ENCODE results near the gene LMTK3. TPM values are rescaled to one million over a fixed set of nuclear protein-coding genes. Genes with fewer than 3 reads are reported as not detected.
A peak's percentile ranks its signal among the peaks of the same experiment; 100 is the strongest.

The LMTK3 gene
- total RNA-seq, 1 donor from 2014 or later = 21.3 TPM

GRCh38 chr19:48450863-48451262, 60.8 kb downstream of the LMTK3 start:
- no peak overlapping the region for H3K4me3 Mint-ChIP-seq
- H3K4me1 Mint-ChIP-seq = peaks cover 6% of the 10 kb centered on the region
- H3K36me3 Mint-ChIP-seq = peaks cover 17% of the 10 kb centered on the region

GRCh38 chr19:48450441-48450840, 61.2 kb downstream of the LMTK3 start:
- Mint-ChIP-seq H3K27me3 (ENCODE audit: low read depth) (no peaks in the 10 kb centered on the region), H3K9me3 (no peaks in the 10 kb centered on the region), H3K4me1 (peaks cover 6% of the 10 kb centered on the region), H3K4me3 (no peak overlapping the region), H3K36me3 (peaks cover 17% of the 10 kb centered on the region), H3K27ac (no peak overlapping the region)
- DNase-seq (ENCODE audit: low spot score in 2 of 2, unreplicated experiment in 2 of 2) = no peak
- TF ChIP-seq CTCF (IDR thresholded peaks at IDR 0.05; ENCODE audit: unreplicated experiment) = no peak

More at GRCh38 chr19:48450863-48451262, 60.8 kb downstream of the LMTK3 start:
- no peaks in the 10 kb centered on the region for H3K9me3 Mint-ChIP-seq
- H3K27me3 Mint-ChIP-seq (ENCODE audit: low read depth) = no peaks in the 10 kb centered on the region
- no peak for TF ChIP-seq CTCF (IDR thresholded peaks at IDR 0.05; ENCODE audit: unreplicated experiment)
- no peak for DNase-seq (ENCODE audit: low spot score in 2 of 2, unreplicated experiment in 2 of 2)
- H3K27ac Mint-ChIP-seq = no peak overlapping the region

- Mint-ChIP-seq H3K36me3 (peaks cover 14% of the 10 kb centered on the region), H3K4me3 (no peak overlapping the region), H3K9me3 (no peaks in the 10 kb centered on the region), H3K27ac (no peak overlapping the region), H3K27me3 (ENCODE audit: low read depth) (no peaks in the 10 kb centered on the region), H3K4me1 (peaks cover 16% of the 10 kb centered on the region)
- TF ChIP-seq CTCF (IDR thresholded peaks at IDR 0.05; ENCODE audit: unreplicated experiment) = no peak
- no peak for DNase-seq (ENCODE audit: low spot score in 2 of 2, unreplicated experiment in 2 of 2)
Observed at GRCh38 chr19:48448563-48448962, 63.1 kb downstream of the LMTK3 start.

- TF ChIP-seq CTCF (IDR thresholded peaks at IDR 0.05; ENCODE audit: unreplicated experiment) = no peak
- H3K27me3 Mint-ChIP-seq (ENCODE audit: low read depth) = no peaks in the 10 kb centered on the region
- H3K27ac Mint-ChIP-seq = peak overlapping the region; percentile 85
- peaks cover 17% of the 10 kb centered on the region for H3K36me3 Mint-ChIP-seq
- peak overlapping the region; percentile 92 for H3K4me3 Mint-ChIP-seq
- no peak for DNase-seq (ENCODE audit: low spot score in 2 of 2, unreplicated experiment in 2 of 2)
- no peaks in the 10 kb centered on the region for H3K9me3 Mint-ChIP-seq
- peaks cover 16% of the 10 kb centered on the region for H3K4me1 Mint-ChIP-seq
Observed at GRCh38 chr19:48446579-48446978, 65.1 kb downstream of the LMTK3 start.

GRCh38 chr19:48445606-48446481, 65.8 kb downstream of the LMTK3 start, which contains the start of gene GRWD1:
GRWD1 (plus strand) TSS chr19:48445983; CDS start chr19:48446006, 23 bp downstream.
- peak within 1 kb of the TSS; percentile 85 for H3K27ac Mint-ChIP-seq
- H3K4me1 Mint-ChIP-seq = peaks cover 16% of the 10 kb centered on the region
- TF ChIP-seq CTCF (IDR thresholded peaks at IDR 0.05; ENCODE audit: unreplicated experiment) = no peak
- H3K4me3 Mint-ChIP-seq = peak within 1 kb of the TSS; percentile 92
- DNase-seq (ENCODE audit: low spot score in 2 of 2, unreplicated experiment in 2 of 2) = peak; percentile 82 to 85
- H3K36me3 Mint-ChIP-seq = peaks cover 17% of the 10 kb centered on the region
- H3K9me3 Mint-ChIP-seq = no peaks in the 10 kb centered on the region
- no peaks in the 10 kb centered on the region for H3K27me3 Mint-ChIP-seq (ENCODE audit: low read depth)

All from mesothelial cell of epicardium (in vitro differentiated cells).